GM21381 (cell line): ENCODE results near the gene DCUN1D2.
"Not testable (repeated sequence)": the region's sequence is repeated elsewhere in the genome, so short reads cannot be mapped to it uniquely, and the experiment has no call there.

Experiments used
- ATAC-seq: cut with Tn5 transposase; IDR thresholded peaks from one replicate; pipeline ENCODE4 v1.9.1; 2021; ENCODE audit warnings: mild to moderate bottlenecking, moderate library complexity; ENCODE audit not compliant: unreplicated experiment

The DCUN1D2 gene

DNA sequence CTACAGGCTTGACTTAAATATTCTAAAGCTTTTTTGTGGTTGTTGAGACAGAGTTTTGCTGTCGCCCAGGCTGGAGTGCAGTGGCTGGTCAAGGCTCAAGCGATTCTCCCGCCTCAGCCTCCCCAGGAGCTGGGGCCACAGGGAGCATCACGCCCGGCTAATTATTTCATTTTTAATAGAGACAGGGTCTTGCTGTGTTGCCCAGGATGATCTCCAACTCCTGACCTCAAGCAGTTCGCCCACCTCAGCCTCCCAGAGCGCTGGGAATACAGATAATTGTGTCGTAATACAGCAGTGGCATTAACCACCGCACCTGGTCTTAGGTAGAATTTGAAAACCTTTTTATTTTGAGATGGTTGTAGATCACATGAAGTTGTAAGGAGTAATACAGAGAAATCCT, 1.5 kb upstream of the DCUN1D2 start:
- no peak for ATAC-seq

- ATAC-seq = no peak
These were observed 940 bp upstream of the DCUN1D2 start for GRCh38 chr13:113491418-113491883.

GRCh38 chr13:113489549-113490495, 689 bp downstream of the DCUN1D2 start:
- ATAC-seq = peak; percentile 19

DNA sequence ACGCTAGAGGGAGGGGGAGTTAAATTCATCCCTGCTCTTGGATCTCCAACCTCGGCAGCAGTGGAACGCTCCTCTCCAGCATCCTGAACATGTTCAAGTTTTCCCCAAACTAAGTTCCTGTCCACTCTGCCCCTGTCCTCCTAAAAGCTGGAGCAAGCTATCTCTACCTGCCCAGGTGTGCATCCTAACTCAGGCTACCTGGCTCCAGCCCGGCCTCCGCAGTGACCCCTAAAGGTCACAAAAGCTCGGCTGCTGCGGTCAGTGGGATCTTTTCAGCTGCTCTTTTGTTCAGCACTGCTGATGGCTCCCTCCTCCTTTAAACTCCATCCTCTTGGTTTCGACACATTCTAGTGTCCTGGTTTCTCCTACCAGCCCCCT, 1.4 kb downstream of the DCUN1D2 start:
- ATAC-seq = no peak

GRCh38 chr13:113488283-113488682, 2.2 kb downstream of the DCUN1D2 start:
- no peak for ATAC-seq

GRCh38 chr13:113486698-113487097, 3.8 kb downstream of the DCUN1D2 start:
- no peak for ATAC-seq

DNA sequence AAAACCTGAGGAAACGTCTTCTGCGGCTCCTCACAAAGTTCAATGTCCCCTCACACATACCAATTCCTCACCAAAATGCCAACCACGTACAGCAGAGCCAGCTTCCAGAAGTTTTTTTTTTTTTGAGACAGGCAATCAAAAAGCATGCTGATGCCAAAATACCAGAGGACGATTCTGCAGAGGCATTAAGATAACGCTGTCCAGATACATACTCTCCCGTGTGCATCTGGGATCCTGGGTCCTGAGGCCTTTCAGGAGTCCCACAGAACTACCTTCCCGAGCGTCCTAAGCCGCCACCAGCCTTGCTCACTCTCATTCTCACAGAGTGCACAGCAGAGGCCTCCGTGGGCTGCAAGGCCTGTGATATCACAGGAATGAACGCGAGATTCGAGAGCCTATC, 5.0 kb downstream of the DCUN1D2 start:
- ATAC-seq = no peak

DNA sequence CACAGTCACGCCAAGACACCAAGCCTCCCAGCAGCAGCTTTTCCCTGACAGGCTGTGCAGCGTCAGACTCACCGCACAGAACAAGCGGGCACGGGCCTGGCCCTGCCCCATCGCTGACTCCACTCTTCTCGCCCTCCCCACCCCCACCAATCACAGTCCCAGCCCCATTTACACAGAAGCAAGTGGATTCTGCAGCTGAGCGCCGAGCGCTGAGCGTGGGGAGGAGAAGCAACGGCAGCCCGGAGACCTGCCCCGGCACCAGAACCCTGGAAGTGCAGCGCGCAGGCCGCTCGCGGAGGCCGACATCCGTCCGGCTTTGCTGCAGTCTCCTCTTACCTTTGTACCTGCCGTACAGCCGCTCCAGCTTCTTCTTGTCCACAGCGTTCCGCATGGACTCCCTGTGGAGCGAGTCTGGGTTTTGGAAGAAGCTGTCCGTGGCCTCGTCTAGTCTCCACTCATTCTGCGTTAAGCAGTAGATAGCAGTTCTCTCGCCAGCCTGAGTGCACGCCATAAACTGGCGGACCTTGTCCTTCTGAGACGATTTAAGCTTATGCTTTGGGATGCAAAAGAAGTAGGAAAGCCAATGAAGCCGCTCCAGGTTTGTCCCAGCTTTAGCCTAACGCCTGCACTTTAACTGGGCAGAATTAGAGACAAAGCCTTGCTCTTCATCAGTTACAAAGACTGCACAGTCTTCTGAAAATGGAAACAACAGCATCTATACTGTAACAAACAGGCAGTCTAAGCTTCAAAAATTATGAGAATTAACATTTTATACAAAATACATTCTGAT, 6.8 kb downstream of the DCUN1D2 start:
- no peak for ATAC-seq

DNA sequence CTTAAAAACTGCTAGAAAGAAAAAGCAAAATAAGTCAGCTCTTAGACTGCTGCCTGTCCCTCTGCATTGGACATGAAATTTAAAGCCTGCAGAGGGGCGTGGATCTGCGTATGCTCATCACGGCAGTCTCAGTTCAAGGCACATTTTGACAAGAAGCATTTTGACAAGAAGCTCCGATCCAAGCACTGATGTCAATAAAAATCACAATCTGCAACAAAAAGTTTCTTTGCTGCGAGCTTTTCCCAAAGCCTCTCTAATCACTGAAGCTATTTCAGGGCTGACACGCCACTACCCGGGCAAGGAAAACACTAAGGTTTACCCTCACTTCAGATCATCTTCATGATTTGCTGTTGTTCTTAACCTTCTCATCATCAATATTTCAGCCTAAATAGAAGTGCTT, 7.4 kb downstream of the DCUN1D2 start:
- no peak for ATAC-seq

- ATAC-seq = no peak
These were observed 11.3 kb downstream of the DCUN1D2 start for GRCh38 chr13:113479179-113479578.

- ATAC-seq = no peak
These were observed 12.8 kb downstream of the DCUN1D2 start for GRCh38 chr13:113477724-113478123.

DNA sequence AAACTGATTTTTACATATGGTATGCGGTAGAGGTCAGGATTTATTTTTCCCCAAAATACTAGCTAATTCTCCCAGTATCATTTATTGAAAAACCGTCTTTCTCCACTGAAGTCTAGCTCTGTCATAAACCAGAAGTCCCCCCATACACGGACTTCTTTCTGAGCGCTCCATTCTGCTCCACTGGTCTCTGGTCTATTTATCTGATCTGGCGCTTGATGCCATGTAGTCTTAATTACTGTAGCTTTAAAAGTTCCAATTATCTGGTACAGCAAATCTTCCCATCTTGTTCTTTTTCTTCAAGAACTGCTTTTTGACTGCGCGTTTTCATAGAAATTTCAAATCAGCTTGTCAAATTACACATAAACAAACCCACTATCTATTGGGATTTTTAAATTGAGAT, 13.7 kb downstream of the DCUN1D2 start:
- ATAC-seq = no peak

GRCh38 chr13:113475911-113476310, 14.6 kb downstream of the DCUN1D2 start:
- ATAC-seq = no peak

GRCh38 chr13:113475280-113475679, 15.2 kb downstream of the DCUN1D2 start:
- ATAC-seq = no peak

DNA sequence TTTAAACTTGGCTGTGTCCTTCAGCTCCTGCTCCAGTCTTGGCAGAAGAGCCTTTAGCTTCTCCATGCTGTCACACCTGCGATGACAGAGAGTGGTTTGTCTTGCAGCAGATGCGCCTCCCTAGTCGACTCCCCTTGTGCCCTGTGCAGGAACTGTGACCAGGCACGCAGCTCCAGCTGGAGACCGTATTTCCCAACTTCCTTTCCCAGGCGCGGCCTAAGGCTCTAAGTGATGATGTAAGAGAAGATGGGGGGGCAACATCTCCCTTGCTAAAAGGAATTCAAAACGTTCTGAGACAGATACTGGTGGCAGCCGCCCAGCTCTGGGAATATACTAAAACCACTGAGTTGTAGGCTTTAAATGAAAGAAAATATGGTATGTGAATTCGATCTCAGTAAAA, 16.3 kb downstream of the DCUN1D2 start:
- no peak for ATAC-seq

DNA sequence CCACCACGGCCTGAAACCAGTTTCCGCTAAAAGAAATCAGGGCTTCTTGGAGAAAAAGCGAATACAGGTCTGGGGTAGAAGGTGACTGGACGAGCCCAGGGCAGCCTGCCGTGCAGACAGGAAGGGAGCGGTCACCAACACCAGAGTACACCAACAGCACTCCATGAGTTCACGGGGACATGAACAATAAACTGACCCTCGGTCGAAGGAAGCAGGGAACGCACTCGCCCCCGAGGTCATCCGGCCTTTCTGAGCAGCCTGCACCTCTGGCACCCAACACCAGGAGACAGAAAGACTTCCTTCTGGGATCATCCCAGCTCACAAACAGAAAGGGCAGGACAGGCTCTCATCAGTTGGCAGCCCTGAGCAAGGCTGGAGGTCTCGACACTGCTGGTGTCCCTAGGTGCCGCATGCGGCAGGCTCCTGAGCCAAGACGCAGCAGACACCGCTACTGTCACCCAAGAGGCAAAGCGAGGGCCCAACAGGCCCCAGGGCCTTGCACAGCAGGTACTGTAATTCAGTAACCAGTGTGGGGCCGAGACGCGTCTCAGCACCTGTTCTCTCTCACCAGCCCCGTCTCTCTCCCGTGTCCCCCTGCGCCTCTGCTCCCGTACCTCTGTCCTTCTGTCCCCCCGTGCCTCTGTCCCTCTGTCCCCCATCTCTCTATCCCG, 18.0 kb downstream of the DCUN1D2 start:
- no peak for ATAC-seq

GRCh38 chr13:113471844-113472243, 18.7 kb downstream of the DCUN1D2 start:
- no peak for ATAC-seq

GRCh38 chr13:113470635-113471163, 19.8 kb downstream of the DCUN1D2 start:
- ATAC-seq = not testable (repeated sequence)

- no peak for ATAC-seq
These were observed 20.4 kb downstream of the DCUN1D2 start for GRCh38 chr13:113470073-113470472.

DNA sequence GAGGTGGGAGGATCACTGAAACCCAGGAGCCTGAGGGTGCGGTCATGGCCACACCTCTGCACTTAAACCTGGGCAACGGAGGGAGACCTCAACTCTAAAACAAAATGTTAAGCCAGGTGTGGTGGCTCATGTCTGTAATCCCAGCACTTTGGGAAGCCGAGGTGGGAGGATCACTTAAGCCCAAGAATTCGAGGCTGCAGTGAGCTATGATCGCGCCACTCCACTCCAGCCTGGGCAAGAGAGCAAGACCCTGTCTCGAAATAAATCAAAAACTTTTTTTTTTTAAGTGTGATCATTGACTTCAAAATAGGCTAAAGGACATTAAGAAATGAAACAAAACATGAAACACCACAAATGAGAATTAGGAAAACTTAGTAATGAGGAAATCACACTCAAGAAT, 20.9 kb downstream of the DCUN1D2 start:
- ATAC-seq = no peak
